Stomach smooth muscle (tissue), 2 donors: ENCODE results near the gene SLC44A5.
"Not testable (repeated sequence)": the region's sequence is repeated elsewhere in the genome, so short reads cannot be mapped to it uniquely, and the experiment has no call there.

Experiments used
- H3K27ac ChIP-seq: one replicate; pipeline ENCODE4 v1.7.0; 2013; ENCODE audit warnings: mild to moderate bottlenecking, low read length, inconsistent platforms
- H3K27me3 ChIP-seq, 2 donors: one replicate each; pipeline ENCODE4 v1.7.0; 2013; ENCODE audit warnings: low read length in 2 of 2; ENCODE audit not compliant: insufficient read depth in 2 of 2, control insufficient read depth in 1 of 2
- H3K36me3 ChIP-seq, 2 donors: one replicate each; pipeline ENCODE4 v1.7.0; 2013; ENCODE audit warnings: low read length in 2 of 2; ENCODE audit not compliant: control insufficient read depth in 2 of 2, insufficient read depth in 2 of 2
- H3K4me1 ChIP-seq: one replicate; pipeline ENCODE4 v1.7.0; 2013; ENCODE audit warnings: low read length; ENCODE audit not compliant: control insufficient read depth, insufficient read depth
- H3K4me3 ChIP-seq, 2 donors: one replicate each; pipeline ENCODE4 v1.7.0; 2013; ENCODE audit warnings: low read length in 2 of 2
- H3K9ac ChIP-seq, 2 donors: one replicate each; pipeline ENCODE4 v1.7.0; 2013; ENCODE audit warnings: low read length in 2 of 2, mild to moderate bottlenecking in 1 of 2
- H3K9me3 ChIP-seq, 2 donors: one replicate each; pipeline ENCODE4 v1.7.0; 2013; ENCODE audit warnings: low read length in 2 of 2; ENCODE audit not compliant: control insufficient read depth in 2 of 2
- donor health status: healthy.
- donor health status: Pancreatic carcinoma.

SLC44A5 gene

GRCh38 chr1:75375476-75376447 is 235.2 kb downstream of the SLC44A5 start:
- H3K4me1 ChIP-seq, H3K9me3 ChIP-seq, H3K4me3 ChIP-seq, H3K36me3 ChIP-seq, H3K9ac ChIP-seq, H3K27ac ChIP-seq, H3K27me3 ChIP-seq: not testable (repeated sequence)

GRCh38 chr1:75373542-75374159 is 237.3 kb downstream of the SLC44A5 start:
- no peak overlapping the region for H3K9ac ChIP-seq
- no peaks in the 10 kb centered on the region for H3K36me3 ChIP-seq
- H3K9me3 ChIP-seq = no peaks in the 10 kb centered on the region
- H3K27ac ChIP-seq = no peak overlapping the region
- no peak overlapping the region for H3K4me3 ChIP-seq
- H3K27me3 ChIP-seq = no peaks in the 10 kb centered on the region
- no peaks in the 10 kb centered on the region for H3K4me1 ChIP-seq

GRCh38 chr1:75366595-75366994 is 244.3 kb downstream of the SLC44A5 start:
- no peaks in the 10 kb centered on the region for H3K36me3 ChIP-seq
- H3K9ac ChIP-seq = no peak overlapping the region
- no peak overlapping the region for H3K4me3 ChIP-seq
- peaks cover 9 to 11% of the 10 kb centered on the region in 2 donors for H3K9me3 ChIP-seq
- H3K27me3 ChIP-seq = no peaks in the 10 kb centered on the region
- H3K4me1 ChIP-seq = no peaks in the 10 kb centered on the region
- no peak overlapping the region for H3K27ac ChIP-seq

GRCh38 chr1:75361260-75361659 is 249.7 kb downstream of the SLC44A5 start:
- Histone ChIP-seq H3K9me3 (peaks cover 0 to 3% of the 10 kb centered on the region in 2 donors), H3K27ac (no peak overlapping the region), H3K9ac (no peak overlapping the region), H3K4me1 (no peaks in the 10 kb centered on the region), H3K4me3 (no peak overlapping the region), H3K27me3 (no peaks in the 10 kb centered on the region), H3K36me3 (no peaks in the 10 kb centered on the region)

- H3K27ac ChIP-seq, H3K36me3 ChIP-seq, H3K4me1 ChIP-seq, H3K4me3 ChIP-seq, H3K27me3 ChIP-seq, H3K9ac ChIP-seq, H3K9me3 ChIP-seq: not testable (repeated sequence)
Measured at GRCh38 chr1:75354267-75354666, 256.6 kb downstream of the SLC44A5 start.

GRCh38 chr1:75353051-75353450 is 257.9 kb downstream of the SLC44A5 start:
- Histone ChIP-seq H3K27me3 (no peaks in the 10 kb centered on the region), H3K4me3 (no peak overlapping the region), H3K4me1 (no peaks in the 10 kb centered on the region), H3K9ac (no peak overlapping the region), H3K9me3 (no peaks in the 10 kb centered on the region), H3K36me3 (no peaks in the 10 kb centered on the region), H3K27ac (no peak overlapping the region)

- H3K36me3 ChIP-seq = no peaks in the 10 kb centered on the region
Measured at GRCh38 chr1:75345538-75346292, 265.2 kb downstream of the SLC44A5 start.

GRCh38 chr1:75342786-75343185 is 268.1 kb downstream of the SLC44A5 start:
- H3K9me3 ChIP-seq = no peaks in the 10 kb centered on the region
- H3K4me3 ChIP-seq = no peak overlapping the region
- no peaks in the 10 kb centered on the region for H3K36me3 ChIP-seq
- no peak overlapping the region for H3K9ac ChIP-seq
- H3K27me3 ChIP-seq = no peaks in the 10 kb centered on the region
- H3K4me1 ChIP-seq = no peaks in the 10 kb centered on the region
- H3K27ac ChIP-seq = no peak overlapping the region

More at GRCh38 chr1:75345538-75346292, 265.2 kb downstream of the SLC44A5 start:
- H3K9ac ChIP-seq = no peak overlapping the region
- H3K27ac ChIP-seq = no peak overlapping the region
- H3K4me1 ChIP-seq = no peaks in the 10 kb centered on the region
- no peaks in the 10 kb centered on the region for H3K27me3 ChIP-seq
- H3K9me3 ChIP-seq = no peaks in the 10 kb centered on the region
- H3K4me3 ChIP-seq = no peak overlapping the region

- H3K9me3 ChIP-seq = no peaks in the 10 kb centered on the region
- H3K4me1 ChIP-seq = no peaks in the 10 kb centered on the region
Measured at GRCh38 chr1:75341537-75341936, 269.4 kb downstream of the SLC44A5 start.

GRCh38 chr1:75338616-75339483 is 272.1 kb downstream of the SLC44A5 start:
- Histone ChIP-seq H3K36me3 (no peaks in the 10 kb centered on the region), H3K4me3 (no peak overlapping the region), H3K27ac (no peak overlapping the region), H3K27me3 (no peaks in the 10 kb centered on the region), H3K4me1 (no peaks in the 10 kb centered on the region), H3K9me3 (no peaks in the 10 kb centered on the region), H3K9ac (no peak overlapping the region)

More at GRCh38 chr1:75341537-75341936, 269.4 kb downstream of the SLC44A5 start:
- Histone ChIP-seq H3K36me3 (no peaks in the 10 kb centered on the region), H3K4me3 (no peak overlapping the region), H3K27me3 (no peaks in the 10 kb centered on the region), H3K27ac (no peak overlapping the region), H3K9ac (no peak overlapping the region)
